Endothelial cell of umbilical vein (primary cell): Measurements from ENCODE around the gene ZNF766. TPM values are rescaled to one million over a fixed set of nuclear protein-coding genes. Genes with fewer than 3 reads are reported as not detected.

ENCODE experiments used
- BruUV-seq: library from RNA; stranded (reverse); fragments of 400-500 nt; replicated peaks from 2 replicates; lab custom pipeline; 2021; lab: Mats Ljungman, UMichigan
- CTCF ChIA-PET: fragments of 300-600, 350-600 bp; sonication (Branson Sonifier 250); formaldehyde crosslinking; loops from one replicate; lab custom pipeline; 2021; ENCODE audit warnings: antibody characterized with exemption, inconsistent platforms; lab: Charles Lee
- POLR2A ChIA-PET: fragments of 300-600, 350-600 bp; sonication (Branson Sonifier 250); formaldehyde crosslinking; loops from one replicate; lab custom pipeline; 2021; ENCODE audit warnings: antibody characterized with exemption, inconsistent platforms; lab: Charles Lee
- DNase-seq: peaks from one replicate; pipeline ENCODE4 v3.0.0-alpha.2; 2011; ENCODE audit warnings: low read depth, low spot score
- FAIRE-seq: peaks from 2 replicates; lab custom pipeline; 2011; peaks lifted over from hg19 to GRCh38; lab: Jason Lieb, UNC
- H2AFZ ChIP-seq: 2 replicates; pipeline ENCODE4 v1.6.0; 2012; ENCODE audit warnings: low read depth, low read length, control low read depth, inconsistent platforms
- H3K27ac ChIP-seq: 2 replicates; pipeline ENCODE4 v1.5.1; 2011; ENCODE audit warnings: low read depth, mild to moderate bottlenecking, control low read depth, low read length, moderate library complexity; ENCODE audit not compliant: insufficient read depth
- H3K27me3 ChIP-seq, 2 experiments: 2 replicates each; pipeline versions ENCODE4 v1.6.0 to v1.6.1; 2011; ENCODE audit warnings: low read length in 2 of 2, mixed read lengths in 1 of 2; ENCODE audit not compliant: control insufficient read depth in 2 of 2, insufficient read depth in 2 of 2
- H3K36me3 ChIP-seq, 2 experiments: 2 replicates in 1 of 2; 3 replicates in 1 of 2; pipeline ENCODE4 v1.5.1; 2011; ENCODE audit warnings: low read length in 2 of 2, mild to moderate bottlenecking in 1 of 2, moderate library complexity in 1 of 2; ENCODE audit not compliant: control insufficient read depth in 2 of 2, insufficient read depth in 2 of 2; ENCODE audit errors: extremely low read depth in 1 of 2
- H3K4me1 ChIP-seq: 3 replicates; pipeline ENCODE4 v1.5.1; 2011; ENCODE audit warnings: mild to moderate bottlenecking, low read length; ENCODE audit not compliant: control insufficient read depth, insufficient read depth; ENCODE audit errors: extremely low read depth
- H3K4me2 ChIP-seq: 2 replicates; pipeline ENCODE4 v1.6.1; 2011; ENCODE audit warnings: low read length, control low read depth, mixed read lengths; ENCODE audit not compliant: insufficient read depth
- H3K4me3 ChIP-seq, 3 experiments: fragments of 200-600 bp in 1 of 3; sonication (generic), shearing (Covaris generic) in 1 of 3; replicated peaks in 1 of 3; 2 replicates each; pipeline ENCODE4 v1.5.1; 2011 to 2016; ENCODE audit warnings: control low read depth in 3 of 3, low read length in 3 of 3, mild to moderate bottlenecking in 2 of 3, inconsistent platforms in 1 of 3, low read depth in 1 of 3, moderate library complexity in 1 of 3; ENCODE audit not compliant: insufficient read depth in 1 of 3
- H3K79me2 ChIP-seq: 2 replicates; pipeline ENCODE4 v1.6.0; 2012; ENCODE audit warnings: low read length, inconsistent platforms; ENCODE audit not compliant: control insufficient read depth, insufficient read depth
- H3K9ac ChIP-seq: replicated peaks from 2 replicates; pipeline ENCODE3; 2011; ENCODE audit warnings: low read length, control low read depth; ENCODE audit not compliant: insufficient read depth; ENCODE audit errors: extremely low read depth
- H3K9me1 ChIP-seq: replicated peaks from 3 replicates; pipeline ENCODE4 v1.6.0; 2011; ENCODE audit warnings: mild to moderate bottlenecking, low read length; ENCODE audit not compliant: control insufficient read depth, insufficient read depth; ENCODE audit errors: extremely low read depth
- H3K9me3 ChIP-seq: replicated peaks from 2 replicates; pipeline ENCODE4 v1.5.1; 2012; ENCODE audit warnings: low read length, inconsistent platforms; ENCODE audit not compliant: control insufficient read depth, insufficient read depth
- H4K20me1 ChIP-seq: replicated peaks from 2 replicates; pipeline ENCODE3; 2011; ENCODE audit warnings: mild to moderate bottlenecking, low read length; ENCODE audit not compliant: control insufficient read depth, insufficient read depth; ENCODE audit errors: extremely low read depth
- CTCF ChIP-seq, 2 donors: IDR thresholded peaks; 1 replicate in 1 of 2; 2 replicates in 1 of 2; pipeline ENCODE4 v1.5.1; 2011; ENCODE audit warnings: low read length in 2 of 2, mild to moderate bottlenecking in 2 of 2, moderate library complexity in 2 of 2, control low read depth in 1 of 2, inconsistent platforms in 1 of 2, low read depth in 1 of 2; ENCODE audit not compliant: insufficient read depth in 1 of 2; ENCODE audit errors: extremely low read depth in 1 of 2
- EZH2 ChIP-seq: IDR thresholded peaks from 2 replicates; pipeline ENCODE4 v1.6.1; 2012; ENCODE audit warnings: borderline replicate concordance, low read depth, mild to moderate bottlenecking, moderate library complexity, low read length, inconsistent platforms; ENCODE audit not compliant: severe bottlenecking
- FOS ChIP-seq: IDR thresholded peaks from 2 replicates; pipeline ENCODE4 v1.6.1; 2011; ENCODE audit warnings: mild to moderate bottlenecking, low read length, moderate library complexity, borderline replicate concordance; ENCODE audit not compliant: insufficient read depth
- GATA2 ChIP-seq: IDR thresholded peaks from 2 replicates; pipeline ENCODE4 v1.7.0; 2011; ENCODE audit warnings: low read depth, mild to moderate bottlenecking, moderate library complexity, mixed read lengths, low read length; ENCODE audit not compliant: insufficient read length, insufficient read depth
- JUN ChIP-seq: IDR thresholded peaks from 2 replicates; pipeline ENCODE4 v1.6.1; 2011; ENCODE audit warnings: borderline replicate concordance, low read depth; ENCODE audit not compliant: insufficient read length, insufficient read depth
- MAX ChIP-seq: IDR thresholded peaks from 2 replicates; pipeline ENCODE4 v1.6.1; 2011; ENCODE audit not compliant: insufficient read depth, insufficient read length
- MYC ChIP-seq: IDR thresholded peaks from one replicate; pipeline ENCODE4 v1.6.1; 2011; ENCODE audit warnings: mild to moderate bottlenecking, low read depth, low read length
- POLR2A ChIP-seq: IDR thresholded peaks from 2 replicates; pipeline ENCODE4 v1.6.1; 2012; ENCODE audit warnings: low read depth, mild to moderate bottlenecking, control low read depth, low read length
- POLR2AphosphoS5 ChIP-seq: IDR thresholded peaks from 2 replicates; pipeline ENCODE4 v1.6.1; 2012; ENCODE audit warnings: low read depth, mild to moderate bottlenecking, control low read depth, low read length, moderate library complexity; ENCODE audit not compliant: insufficient read depth
- dilution Hi-C: fragments of 300-500 bp; cut with MboI; formaldehyde crosslinking; loops from one replicate; pipeline ENCODE4 v1.15.0; 2019; ENCODE audit warnings: low sequenced_read_pairs; ENCODE audit not compliant: extremely low pct_ligation_motif_present
- intact Hi-C: fragments of 100-400 bp; cut with micrococcal nuclease; formaldehyde crosslinking; loops from one replicate; pipeline ENCODE4 v1.10.0; 2022
- polyA plus RNA-seq, 4 experiments: library from polyadenylated mRNA; depleted of rRNA in 3 of 4; stranded (reverse) in 3 of 4; unstranded in 1 of 4; fragments of >200 nt; gene quantifications; 2 replicates each; pipeline versions ENCODE4 v1.2.1 to v1.2.3, GENCODE V29; 2011 to 2012; ENCODE audit warnings: missing spikeins in 1 of 4
- total RNA-seq: library from RNA; stranded (reverse); gene quantifications from 2 replicates; pipeline ENCODE4 v1.2.3, GENCODE V29; 2021

ZNF766 gene
- total and polyA plus RNA-seq, 2 donors (not counting 3 experiments of a cell fraction or from before 2014, with no cell fraction given) = 2.9 to 8.9 TPM

GRCh38 chr19:52227980-52228379, 41.4 kb upstream of the ZNF766 start:
- no peaks in the 10 kb centered on the region for H3K27me3 ChIP-seq
- dilution Hi-C loops (no loop called here), intact Hi-C loops (no loop called here)
- TF ChIP-seq MYC (no peak), GATA2 (no peak), CTCF (IDR thresholded peaks at IDR 0.05; ENCODE audit: extremely low read depth in 1 of 2, insufficient read depth in 1 of 2, low read depth in 1 of 2, low read length in 2 of 2) (no peak)
- DNase-seq = no peak
- POLR2A ChIA-PET = no interaction called here
- no peak overlapping the region for H2AFZ ChIP-seq
- no peak for FAIRE-seq
- H3K9me1 ChIP-seq = no peaks in the 10 kb centered on the region
- BruUV-seq = no TSS peak
- H3K27ac ChIP-seq = no peak overlapping the region
- no peak overlapping the region for H3K4me2 ChIP-seq
- no peak overlapping the region for H3K9ac ChIP-seq
- CTCF ChIA-PET = no interaction called here
- H3K79me2 ChIP-seq = no peaks in the 10 kb centered on the region
- H3K36me3 ChIP-seq = peaks cover 16 to 32% of the 10 kb centered on the region in 2 experiments
- no peaks in the 10 kb centered on the region for H3K4me1 ChIP-seq
- H3K4me3 ChIP-seq = no peak overlapping the region
- no peaks in the 10 kb centered on the region for H3K9me3 ChIP-seq
- no peaks in the 10 kb centered on the region for H4K20me1 ChIP-seq

GRCh38 chr19:52229524-52229923, 39.9 kb upstream of the ZNF766 start:
- Histone ChIP-seq H3K36me3 (peaks cover 10 to 22% of the 10 kb centered on the region in 2 experiments), H3K4me1 (no peaks in the 10 kb centered on the region), H3K4me2 (no peak overlapping the region), H2AFZ (no peak overlapping the region), H3K9ac (no peak overlapping the region), H3K27me3 (no peaks in the 10 kb centered on the region), H3K9me3 (no peaks in the 10 kb centered on the region), H3K27ac (no peak overlapping the region), H3K4me3 (no peak overlapping the region), H4K20me1 (no peaks in the 10 kb centered on the region), H3K9me1 (no peaks in the 10 kb centered on the region), H3K79me2 (no peaks in the 10 kb centered on the region)
- DNase-seq (no peak), FAIRE-seq (no peak)
- no TSS peak for BruUV-seq
- dilution Hi-C loops = no loop called here
- CTCF ChIA-PET = no interaction called here
- intact Hi-C loops = no loop called here
- POLR2A ChIA-PET = no interaction called here
- TF ChIP-seq POLR2AphosphoS5 = no peak
- no peak for TF ChIP-seq MAX
- no peak for TF ChIP-seq FOS
- no peak for TF ChIP-seq EZH2
- TF ChIP-seq MYC = no peak
- no peak for TF ChIP-seq POLR2A
- TF ChIP-seq JUN = no peak
- TF ChIP-seq GATA2 = no peak
- TF ChIP-seq CTCF (IDR thresholded peaks at IDR 0.05; ENCODE audit: extremely low read depth in 1 of 2, insufficient read depth in 1 of 2, low read depth in 1 of 2, low read length in 2 of 2) = no peak
